NCI-H1436 treated with DMSO at 0.1 percent for 48 hours (cell line): Measurements from ENCODE around the gene MROH2B.

Source experiments
- DNase-seq: peaks from one replicate; lab custom pipeline; 2025; lab: John Stamatoyannopoulos, UW

MROH2B gene

DNA sequence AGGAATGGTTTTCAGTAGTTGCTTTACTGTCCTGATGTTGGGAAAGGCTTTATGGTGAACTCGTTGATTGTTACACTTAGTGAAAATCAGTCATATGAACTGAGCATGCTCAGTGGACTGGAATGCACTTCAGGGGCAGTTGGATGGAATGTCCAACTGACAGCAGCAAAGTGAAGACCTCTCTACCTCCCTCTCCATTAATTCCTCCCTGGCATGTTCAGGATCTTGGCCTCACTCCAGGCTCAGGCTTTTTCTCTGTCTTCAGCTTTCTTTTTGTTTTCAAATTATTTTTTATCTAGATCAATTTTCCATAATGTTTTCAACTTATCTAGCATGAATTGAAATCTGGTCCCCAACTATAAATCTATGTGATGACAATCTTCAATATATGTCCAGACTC lies at the start of gene MROH2B:
TSS of gene MROH2B (minus strand) at position 101 of the 400 bp plus-strand sequence. CDS start 490 bp downstream, outside the sequence.
- no peak for DNase-seq

- DNase-seq = no peak
Measured at GRCh38 chr5:41120600-41120999, 49.5 kb upstream of the MROH2B start.

- DNase-seq = no peak
Measured at GRCh38 chr5:41118177-41118576, 47.0 kb upstream of the MROH2B start.

- no peak for DNase-seq
Measured at GRCh38 chr5:41115281-41115680, 44.1 kb upstream of the MROH2B start.

DNA sequence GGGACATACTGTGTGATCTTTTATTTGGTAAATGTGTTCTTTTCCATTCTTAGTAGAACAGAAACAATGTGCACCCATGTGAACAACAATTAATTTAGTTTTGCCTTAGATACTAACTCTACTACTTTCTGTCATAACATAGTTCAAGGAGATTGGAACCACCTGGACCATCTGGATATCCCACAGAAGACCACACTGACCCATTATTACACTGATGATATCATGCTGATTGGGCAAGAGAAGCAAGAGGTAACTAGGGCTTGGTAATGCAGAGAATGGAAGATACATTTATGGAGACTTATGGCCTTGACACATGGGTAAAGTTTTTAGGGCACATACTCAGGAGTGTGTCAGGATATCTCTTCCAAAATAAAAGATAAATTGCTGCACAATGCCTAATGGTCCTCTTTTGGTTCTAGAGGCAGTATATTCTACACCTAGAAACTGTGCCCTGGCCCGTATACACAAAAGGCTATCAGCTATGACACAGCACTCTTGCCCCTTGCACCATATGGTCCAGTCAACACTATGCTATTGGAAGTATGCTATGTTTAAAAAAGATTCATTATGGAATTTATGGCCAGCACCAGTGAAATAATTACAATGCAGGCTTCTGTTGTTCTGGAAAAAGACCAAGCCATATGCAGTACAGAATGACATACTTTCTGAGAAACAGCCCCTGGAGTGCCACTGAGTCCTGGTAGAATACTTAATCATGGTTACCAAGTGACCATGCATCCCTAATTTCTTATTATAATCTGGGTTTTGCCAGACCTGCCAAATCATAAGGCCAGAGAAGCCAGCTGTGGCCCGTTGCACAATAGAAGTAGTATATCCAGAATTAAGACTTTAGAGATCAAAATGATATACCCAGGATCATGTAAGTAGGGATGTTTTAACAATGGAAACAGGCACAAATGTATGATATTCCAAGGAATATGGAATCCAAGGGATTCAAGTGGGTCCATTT lies 41.6 kb upstream of the MROH2B start:
- DNase-seq = no peak

DNA sequence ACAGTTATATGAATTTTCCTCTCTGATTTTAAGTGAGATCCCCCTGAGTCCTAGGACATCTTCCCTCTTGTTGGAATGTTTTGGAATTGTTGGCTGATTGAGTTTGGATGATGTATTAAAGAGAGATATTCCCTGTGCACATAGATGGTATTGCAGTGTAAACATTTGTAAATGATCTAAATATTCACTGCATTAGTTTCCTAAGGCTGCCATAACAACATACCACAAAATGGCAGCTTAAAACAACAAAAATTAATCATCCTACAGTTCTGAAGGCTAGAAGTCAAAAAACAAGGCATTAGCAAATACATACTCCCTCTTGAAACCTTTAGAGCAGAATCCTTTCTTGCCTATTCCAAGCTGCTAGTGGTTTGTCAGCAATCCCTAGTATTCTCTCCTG lies 38.0 kb upstream of the MROH2B start:
- no peak for DNase-seq

- DNase-seq = no peak
Measured at GRCh38 chr5:41102341-41102740, 31.2 kb upstream of the MROH2B start.

DNA sequence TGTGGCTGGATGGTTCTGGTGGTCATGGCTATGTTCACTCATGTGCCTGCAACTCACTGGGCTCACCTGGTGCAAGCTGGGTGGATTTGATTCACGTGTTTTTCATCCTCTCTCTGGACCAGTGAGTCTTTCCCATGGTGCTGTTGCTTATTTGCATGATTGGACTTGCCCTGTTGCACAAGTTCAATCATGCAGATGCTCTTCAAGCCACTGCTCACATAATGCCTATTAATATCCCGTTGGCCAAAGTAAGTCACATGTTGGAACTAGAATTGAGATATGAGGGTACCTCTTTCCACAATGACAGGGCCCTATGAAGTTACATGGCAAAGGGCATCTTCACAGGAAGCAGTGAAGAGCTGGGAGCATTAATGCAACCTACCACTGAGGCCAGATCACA lies 26.5 kb upstream of the MROH2B start:
- DNase-seq = no peak

- DNase-seq = no peak
Measured at GRCh38 chr5:41095324-41096101, 24.4 kb upstream of the MROH2B start.

GRCh38 chr5:41094871-41095270 lies 23.7 kb upstream of the MROH2B start:
- no peak for DNase-seq

GRCh38 chr5:41093803-41094202 lies 22.7 kb upstream of the MROH2B start:
- no peak for DNase-seq

- no peak for DNase-seq
Measured at GRCh38 chr5:41087461-41087860, 16.3 kb upstream of the MROH2B start.

DNA sequence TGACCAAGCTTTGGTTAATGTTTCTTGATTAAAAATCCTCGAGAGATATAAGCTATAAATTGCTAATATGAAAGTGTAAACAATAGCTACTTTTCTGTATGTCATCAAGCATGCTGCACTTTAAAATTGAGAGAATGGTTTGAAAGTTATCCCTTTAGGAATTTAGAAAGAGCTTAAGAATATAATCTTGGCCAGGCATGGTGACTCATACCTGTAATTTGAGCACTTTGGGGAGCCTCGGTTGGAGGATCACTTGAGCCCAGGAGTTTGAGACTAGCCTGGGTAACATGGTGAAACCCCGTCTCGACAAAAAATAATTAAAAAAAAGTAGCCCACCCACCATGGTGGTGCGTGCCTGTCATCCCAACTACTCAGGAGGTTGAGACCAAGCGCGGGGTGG lies 12.2 kb upstream of the MROH2B start:
- no peak for DNase-seq

GRCh38 chr5:41071975-41072374 lies 833 bp upstream of the MROH2B start:
- no peak for DNase-seq

GRCh38 chr5:41067714-41068568 lies 3.2 kb downstream of the MROH2B start:
- DNase-seq = no peak

DNA sequence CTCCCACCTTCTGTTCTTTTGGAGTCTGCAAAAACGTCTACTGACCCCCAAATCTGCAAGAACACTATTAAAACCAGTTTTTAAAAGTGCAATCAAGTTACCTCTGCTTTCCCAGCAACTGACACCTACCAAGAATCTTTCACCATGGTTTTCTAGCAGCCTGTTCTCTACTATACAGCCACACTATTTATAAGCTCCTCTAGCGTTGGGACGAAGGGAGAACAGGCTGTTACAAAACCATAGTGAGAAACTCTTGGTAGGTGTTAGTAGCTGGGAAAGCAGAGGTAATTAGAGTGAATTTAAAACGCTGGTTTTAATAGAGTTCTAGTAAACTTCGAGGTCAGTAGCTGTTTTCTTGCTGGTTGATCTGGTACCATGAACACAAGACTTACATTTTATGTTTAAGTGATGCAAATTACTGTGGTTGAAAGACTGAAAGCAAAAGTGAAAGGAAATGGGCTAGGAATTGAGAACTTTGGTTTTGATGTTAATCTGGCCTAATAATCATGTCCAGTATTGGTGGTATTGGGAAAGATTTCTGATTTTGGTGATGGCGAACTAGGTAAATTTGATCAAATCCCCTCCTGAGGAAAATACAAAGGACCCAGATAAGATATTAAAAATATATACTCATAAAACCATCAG lies 5.3 kb downstream of the MROH2B start:
- DNase-seq = no peak

GRCh38 chr5:41057940-41058339 lies 13.2 kb downstream of the MROH2B start:
- no peak for DNase-seq

DNA sequence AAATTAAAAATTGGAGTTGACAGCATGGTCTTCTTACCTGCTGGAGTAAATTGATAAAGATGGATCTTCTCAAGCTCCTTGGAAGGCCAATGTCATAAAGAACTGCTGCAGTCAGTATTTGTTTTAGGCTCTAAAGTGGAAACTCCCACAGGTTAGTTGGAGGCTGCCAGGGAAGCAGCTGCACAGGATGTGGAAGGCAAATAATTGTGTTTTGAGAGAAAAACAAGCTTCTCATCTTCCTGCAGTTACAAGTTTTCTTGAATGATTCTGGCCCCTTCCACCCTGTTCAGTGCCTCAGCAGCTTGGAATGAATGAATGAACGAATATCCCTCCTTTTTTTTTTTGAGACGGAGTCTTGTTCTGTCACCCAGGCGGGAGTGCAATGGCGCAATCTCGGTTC lies 13.9 kb downstream of the MROH2B start:
- DNase-seq = no peak

GRCh38 chr5:41048986-41049385 lies 22.2 kb downstream of the MROH2B start:
- DNase-seq = no peak

GRCh38 chr5:41043109-41043747 lies 27.9 kb downstream of the MROH2B start:
- no peak for DNase-seq

- DNase-seq = no peak
Measured at GRCh38 chr5:41032973-41033372, 38.2 kb downstream of the MROH2B start.
